HEK293 (cell line): ENCODE results near the gene ALOX5.

Experiments used
- CTCF ChIA-PET: fragments of 350-600 bp; formaldehyde crosslinking; extraction: SDS; loops from one replicate; lab custom pipeline; 2021; ENCODE audit warnings: antibody characterized with exemption; lab: Yijun Ruan, JAX
- POLR2A ChIA-PET: fragments of 300-600 bp; formaldehyde crosslinking; extraction: SDS; loops from one replicate; lab custom pipeline; 2020; ENCODE audit warnings: antibody characterized with exemption, inconsistent platforms; lab: Yijun Ruan, JAX
- H3K27ac ChIP-seq: fragments of 200-500 bp; sonication (Bioruptor generic); 2 replicates; pipeline ENCODE4 v1.5.1; 2014; ENCODE audit warnings: low read depth, low read length, control low read depth, inconsistent platforms; ENCODE audit errors: extremely low read depth
- H3K36me3 ChIP-seq, 2 experiments: fragments of 200-500 bp in 1 of 2; sonication (Bioruptor generic) in 1 of 2; 1 replicate in 1 of 2; 2 replicates in 1 of 2; pipeline ENCODE4 v1.5.1; 2014 to 2017; ENCODE audit warnings: inconsistent platforms in 2 of 2, low read length in 2 of 2; ENCODE audit not compliant: control insufficient read depth in 2 of 2, insufficient read depth in 1 of 2
- H3K4me1 ChIP-seq: fragments of 200-500 bp; sonication (Bioruptor generic); 2 replicates; pipeline ENCODE4 v1.5.1; 2014; ENCODE audit warnings: mild to moderate bottlenecking, low read length, inconsistent platforms; ENCODE audit not compliant: control insufficient read depth, insufficient read depth
- H3K4me3 ChIP-seq: 2 replicates; pipeline ENCODE4 v1.5.1; 2011; ENCODE audit warnings: low read depth, mild to moderate bottlenecking, control low read depth, low read length, moderate library complexity
- H3K9me3 ChIP-seq: fragments of 200-500 bp; sonication (Bioruptor generic); 2 replicates; pipeline ENCODE4 v1.5.1; 2014; ENCODE audit warnings: low read depth, low read length, inconsistent platforms; ENCODE audit not compliant: control insufficient read depth, insufficient read depth
- GLIS1 ChIP-seq: fragments of 450-650 bp; formaldehyde crosslinking; IDR thresholded peaks from 2 replicates; pipeline ENCODE4 v1.5.1; 2016; ENCODE audit warnings: missing biosample characterization, missing genetic modification characterization
- KLF16 ChIP-seq: fragments of 450-650 bp; formaldehyde crosslinking; IDR thresholded peaks from 2 replicates; pipeline ENCODE4 v1.5.1; 2017; ENCODE audit warnings: missing biosample characterization, missing genetic modification characterization
- KLF9 ChIP-seq: fragments of 450-650 bp; formaldehyde crosslinking; IDR thresholded peaks from 2 replicates; pipeline ENCODE4 v1.5.1; 2016; ENCODE audit warnings: missing biosample characterization, missing genetic modification characterization, low read depth
- MYNN ChIP-seq: fragments of 450-650 bp; formaldehyde crosslinking; IDR thresholded peaks from 2 replicates; pipeline ENCODE4 v1.5.1; 2016; ENCODE audit warnings: missing biosample characterization, missing genetic modification characterization, borderline replicate concordance
- REST ChIP-seq: fragments of 450-650 bp; formaldehyde crosslinking; IDR thresholded peaks from 2 replicates; pipeline ENCODE4 v1.5.1; 2016; ENCODE audit warnings: missing biosample characterization, missing genetic modification characterization
- SP2 ChIP-seq: fragments of 450-650 bp; formaldehyde crosslinking; IDR thresholded peaks from 2 replicates; pipeline ENCODE4 v1.5.1; 2016; ENCODE audit warnings: missing biosample characterization, missing genetic modification characterization
- ZBTB44 ChIP-seq: fragments of 450-650 bp; IDR thresholded peaks from 2 replicates; pipeline ENCODE4 v1.5.1; 2018; ENCODE audit warnings: missing biosample characterization, mild to moderate bottlenecking, missing genetic modification characterization
- ZFP41 ChIP-seq: fragments of 450-650 bp; formaldehyde crosslinking; IDR thresholded peaks from 2 replicates; pipeline ENCODE4 v1.5.1; 2016; ENCODE audit warnings: missing biosample characterization, missing genetic modification characterization, borderline replicate concordance
- ZIC2 ChIP-seq: fragments of 450-650 bp; formaldehyde crosslinking; IDR thresholded peaks from 2 replicates; pipeline ENCODE4 v1.5.1; 2016; ENCODE audit warnings: missing biosample characterization, missing genetic modification characterization
- ZNF416 ChIP-seq: fragments of 450-650 bp; formaldehyde crosslinking; IDR thresholded peaks from 2 replicates; pipeline ENCODE4 v1.5.1; 2016; ENCODE audit warnings: missing biosample characterization, missing genetic modification characterization
- ZNF426 ChIP-seq: fragments of 450-650 bp; formaldehyde crosslinking; IDR thresholded peaks from 2 replicates; pipeline ENCODE4 v1.5.1; 2017; ENCODE audit warnings: missing biosample characterization, missing genetic modification characterization, mild to moderate bottlenecking, inconsistent platforms, moderate library complexity
- ZNF548 ChIP-seq: fragments of 450-650 bp; formaldehyde crosslinking; IDR thresholded peaks from 2 replicates; pipeline ENCODE4 v1.5.1; 2016; ENCODE audit warnings: missing biosample characterization, missing genetic modification characterization
- ZNF621 ChIP-seq: fragments of 450-650 bp; formaldehyde crosslinking; IDR thresholded peaks from 2 replicates; pipeline ENCODE4 v1.5.1; 2017; ENCODE audit warnings: missing biosample characterization, missing genetic modification characterization

Gene ALOX5

GRCh38 chr10:45422866-45423659 lies 49.0 kb downstream of the ALOX5 start:
- peaks cover 6% of the 10 kb centered on the region; the same call in 1 of the 2 replicates for H3K4me1 ChIP-seq
- TF ChIP-seq ZFP41 (no peak), KLF9 (tag by site-specific recombination) (no peak), ZNF416 (no peak), ZBTB44 (no peak), MYNN (tag by site-specific recombination) (no peak)
- H3K4me3 ChIP-seq, result no peak overlapping the region
- no peaks in the 10 kb centered on the region for H3K9me3 ChIP-seq
- no peaks in the 10 kb centered on the region for H3K36me3 ChIP-seq
- CTCF ChIA-PET, result interaction anchor here (0.6 kb wide), 1 partner anchor 389 kb away, joined by 3 read pairs; no protein-coding TSS in a partner anchor
- no peak overlapping the region for H3K27ac ChIP-seq
- POLR2A ChIA-PET, result no interaction called here

- TF ChIP-seq ZBTB44 (no peak), REST (tag by site-specific recombination) (peak; percentile 78)
- TF ChIP-seq, all 188 proteins: peak for 1
- Histone ChIP-seq H3K36me3 (no peaks in the 10 kb centered on the region), H3K4me3 (no peak overlapping the region), H3K4me1 (peaks cover 6% of the 10 kb centered on the region; the same call in 1 of the 2 replicates), H3K9me3 (no peaks in the 10 kb centered on the region), H3K27ac (no peak overlapping the region)
- POLR2A ChIA-PET, result no interaction called here
- CTCF ChIA-PET, result interaction anchor here (0.8 kb wide), 1 partner anchor 19 kb away, joined by 3 read pairs; no protein-coding TSS in a partner anchor
These were observed 50.0 kb downstream of the ALOX5 start for GRCh38 chr10:45423976-45424499.

GRCh38 chr10:45424668-45425404 lies 50.8 kb downstream of the ALOX5 start:
- ChIA-PET POLR2A (no interaction called here), CTCF (interaction anchor here (0.8 kb wide), 1 partner anchor 20 kb away, joined by 3 read pairs; no protein-coding TSS in a partner anchor)
- no peaks in the 10 kb centered on the region for H3K9me3 ChIP-seq
- no peaks in the 10 kb centered on the region for H3K36me3 ChIP-seq
- peaks cover 6% of the 10 kb centered on the region; the same call in 1 of the 2 replicates for H3K4me1 ChIP-seq
- TF ChIP-seq GLIS1 (tag by site-specific recombination), result no peak
- no peak for TF ChIP-seq KLF16 (tag by site-specific recombination)
- no peak for TF ChIP-seq ZIC2 (tag by site-specific recombination)
- no peak for TF ChIP-seq ZNF426 (tag by site-specific recombination)
- TF ChIP-seq ZNF548, result no peak
- no peak for TF ChIP-seq ZNF621
- TF ChIP-seq SP2 (tag by site-specific recombination), result no peak
- H3K4me3 ChIP-seq, result no peak overlapping the region
- no peak overlapping the region for H3K27ac ChIP-seq
